ENCODE measurements around the gene L3MBTL3. TPM values are rescaled to one million over a fixed set of nuclear protein-coding genes. Genes with fewer than 3 reads are reported as not detected.
"Not testable (repeated sequence)": the region's sequence is repeated elsewhere in the genome, so short reads cannot be mapped to it uniquely, and the experiment has no call there.

The L3MBTL3 gene
- total RNA-seq, 1 donor from 2014 or later: 15.1 TPM

DNA sequence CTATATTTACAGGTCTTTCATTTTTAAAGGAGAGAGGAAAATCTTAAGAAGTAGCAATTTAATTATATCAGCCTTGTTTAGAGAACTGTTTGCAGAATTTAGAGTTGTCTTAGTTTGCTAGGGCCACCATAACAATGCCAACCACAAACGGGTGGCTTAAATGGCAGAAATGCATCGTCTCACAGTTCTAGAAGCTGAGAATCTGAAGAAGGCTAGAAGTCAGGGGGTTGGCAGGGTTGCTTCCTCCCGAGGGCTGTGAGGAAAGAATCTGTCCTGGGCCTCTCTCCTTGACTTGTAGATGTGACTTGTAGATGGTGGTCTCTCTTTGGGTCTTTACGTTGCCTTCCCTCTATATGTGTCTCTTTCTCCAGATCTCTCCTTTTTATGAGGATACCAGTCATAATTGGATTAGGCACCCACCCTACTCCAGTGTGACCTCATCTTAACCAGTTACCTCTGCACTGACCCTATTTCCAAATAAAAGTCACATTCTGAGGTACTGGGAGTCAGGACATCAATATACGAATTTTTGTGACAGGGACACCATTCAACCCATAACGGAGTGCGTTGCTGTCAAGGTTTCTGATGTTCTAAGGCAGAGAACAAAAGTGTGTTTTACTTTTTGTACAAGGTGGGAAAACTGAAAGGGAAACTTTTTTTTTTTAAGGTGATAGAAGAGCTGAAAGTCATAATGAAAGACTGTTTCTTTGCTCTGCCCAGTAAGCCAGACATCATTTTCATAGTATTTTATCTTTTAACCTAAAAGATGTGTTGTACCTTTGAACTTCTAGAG lies 119.9 kb downstream of the L3MBTL3 start:
- no peak for DNase-seq (ENCODE audit: low spot score)

DNA sequence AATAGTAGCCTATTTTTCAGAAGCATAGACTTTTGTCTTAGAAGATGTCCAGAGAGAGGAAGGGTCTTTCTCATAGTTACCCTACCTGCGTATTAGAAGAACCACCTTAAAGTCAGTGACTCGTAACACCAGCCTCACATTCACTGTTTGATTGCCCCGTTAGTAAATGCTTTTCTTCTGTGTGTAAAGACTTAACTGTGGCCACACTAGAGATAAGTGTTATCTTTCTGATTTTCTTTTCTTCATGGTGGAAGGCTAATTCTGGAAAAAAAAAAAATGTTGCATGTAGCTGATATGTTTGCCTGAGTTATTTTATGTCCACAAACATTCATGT lies 120.5 kb downstream of the L3MBTL3 start:
- DNase-seq (ENCODE audit: low spot score): no peak

DNA sequence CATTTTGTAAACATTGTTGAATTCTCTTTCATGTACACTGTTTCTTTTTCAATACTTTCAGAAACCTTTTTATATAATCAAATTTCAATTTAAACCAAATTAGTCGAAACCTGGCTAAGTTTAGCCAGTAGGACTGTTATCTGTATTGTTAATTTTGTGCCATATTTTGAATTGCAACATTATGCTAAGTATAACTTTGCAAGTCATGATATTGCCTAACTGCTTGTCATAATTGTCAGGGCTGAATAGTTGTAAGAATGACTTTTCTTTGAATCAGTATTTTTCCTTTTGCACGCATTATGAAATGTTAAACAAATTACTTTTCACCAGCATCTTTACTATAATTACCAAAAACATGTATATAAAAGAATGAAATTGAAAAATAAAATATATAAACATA lies 121.7 kb downstream of the L3MBTL3 start:
- DNase-seq (ENCODE audit: low spot score): no peak

DNA sequence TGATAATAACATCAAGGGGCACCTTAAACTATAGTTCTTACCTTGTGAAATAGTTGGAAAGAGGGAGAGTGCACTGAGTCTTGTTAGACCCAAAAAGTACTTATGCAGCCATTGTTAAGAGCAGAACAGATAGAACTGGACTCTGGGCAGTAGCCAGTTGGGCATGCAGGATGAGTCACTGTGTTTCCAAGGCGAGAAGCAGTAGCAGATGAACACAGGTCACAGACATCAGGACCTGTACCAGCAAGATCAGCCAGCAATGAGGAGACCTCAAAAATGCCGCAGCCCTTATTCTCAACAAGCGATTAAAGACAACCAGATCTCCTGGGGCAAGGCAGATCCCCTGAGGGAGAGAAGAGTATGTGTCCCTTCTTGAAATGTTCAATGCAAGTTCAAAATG lies 125.3 kb downstream of the L3MBTL3 start:
- no peak for DNase-seq (ENCODE audit: low spot score)

DNA sequence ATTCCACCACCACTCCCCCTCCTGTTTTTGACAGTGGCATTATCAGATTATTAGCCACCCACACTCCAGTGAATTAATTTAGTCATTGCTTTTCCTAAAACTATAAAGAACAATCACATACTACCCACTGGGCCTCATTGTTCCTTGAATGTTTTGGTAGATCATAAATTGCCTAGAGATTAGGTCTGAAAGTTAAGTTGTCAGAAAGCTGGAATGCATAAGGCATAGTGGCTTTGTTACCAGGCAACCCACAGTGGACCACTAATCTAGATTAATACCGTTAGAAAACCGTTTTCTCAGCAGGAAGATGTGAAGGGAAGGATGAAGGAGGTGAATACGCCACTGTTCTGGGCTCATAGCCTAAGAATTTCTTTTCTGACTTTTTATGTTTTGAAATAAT lies 128.7 kb downstream of the L3MBTL3 start:
- DNase-seq (ENCODE audit: low spot score): no peak

DNA sequence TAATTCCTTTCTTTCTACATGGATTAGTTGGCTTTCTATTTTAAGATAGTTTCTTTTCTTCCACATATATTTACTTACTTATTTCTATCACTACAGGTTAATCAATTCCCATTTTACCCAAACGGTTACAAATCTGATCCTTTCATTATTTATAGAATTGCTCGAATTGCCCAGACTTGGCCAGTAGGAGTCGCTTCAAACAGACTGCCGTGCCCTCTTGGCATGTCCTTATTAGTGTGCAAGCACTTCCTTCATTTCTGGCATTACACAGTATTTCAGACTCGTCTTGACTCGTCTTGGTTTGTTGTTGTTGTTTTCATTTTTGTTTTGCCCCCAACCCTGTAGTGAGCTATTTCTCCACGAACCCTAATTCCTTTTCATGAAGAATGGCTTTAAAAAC lies 129.8 kb downstream of the L3MBTL3 start:
- no peak for DNase-seq (ENCODE audit: low spot score)

DNA sequence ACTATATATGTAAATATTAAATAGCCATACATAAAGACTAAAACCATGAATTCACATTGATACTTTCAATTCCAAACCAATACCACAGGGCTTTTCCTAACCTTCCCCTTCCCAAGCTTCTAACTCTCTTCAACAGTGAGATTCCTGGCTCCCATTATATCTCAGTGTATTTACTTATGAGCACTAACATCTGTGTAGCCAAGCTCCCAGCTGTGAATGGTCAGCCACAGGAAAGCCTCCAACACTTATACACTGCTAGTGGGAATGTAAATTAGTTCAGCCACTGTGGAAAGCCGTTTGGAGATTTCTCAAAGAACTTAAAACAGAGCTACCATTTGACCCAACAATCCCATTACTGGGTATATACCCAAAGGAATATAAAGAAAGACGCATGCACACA lies 130.6 kb downstream of the L3MBTL3 start:
- DNase-seq (ENCODE audit: low spot score): not testable (repeated sequence)

DNA sequence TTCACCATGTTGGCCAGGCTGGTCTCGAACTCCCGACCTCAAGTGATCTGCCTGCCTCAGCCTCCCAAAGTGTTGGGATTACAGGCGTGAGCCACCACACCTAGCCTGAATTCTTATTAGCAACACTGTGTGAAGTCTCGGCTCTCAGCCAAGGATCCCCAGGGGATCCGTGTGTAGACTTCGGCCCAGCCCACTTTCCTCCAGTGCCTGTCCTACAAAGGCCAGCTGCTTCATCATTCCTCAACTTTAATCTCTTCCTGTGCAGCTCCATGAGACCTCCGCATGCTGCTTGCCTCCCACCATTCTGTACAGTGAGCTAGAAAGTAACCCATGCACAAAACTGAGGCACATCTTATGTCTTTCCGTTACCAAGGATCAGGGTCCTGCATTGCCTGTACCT lies 132.5 kb downstream of the L3MBTL3 start:
- no peak for DNase-seq (ENCODE audit: low spot score)

DNA sequence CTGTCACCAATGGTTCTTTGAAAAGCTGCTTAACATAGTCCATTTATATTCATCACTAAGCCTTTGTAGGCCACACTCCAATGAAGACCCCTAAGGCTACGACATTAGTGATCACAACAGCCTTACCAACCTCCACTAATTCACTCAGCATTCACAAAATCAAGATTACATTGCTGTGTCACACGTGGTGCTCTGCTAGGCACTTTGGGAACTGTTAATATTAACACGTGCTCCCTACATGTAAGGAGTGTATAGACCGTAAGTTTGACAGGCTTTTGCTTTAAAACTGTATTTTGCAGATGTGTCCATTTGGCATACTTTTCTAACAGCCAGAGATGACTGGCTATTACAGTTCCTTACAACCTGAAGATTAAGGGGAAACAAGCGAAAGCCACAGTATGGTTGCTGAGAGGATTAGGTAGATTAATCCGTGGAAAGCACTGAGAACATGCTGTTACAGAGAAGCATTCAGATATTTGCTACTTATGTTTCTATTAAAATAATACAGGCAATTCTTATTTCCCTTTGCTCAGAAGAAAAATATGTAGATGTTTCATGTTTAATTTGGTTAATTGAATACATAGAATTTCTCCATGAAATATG lies 134.6 kb downstream of the L3MBTL3 start:
- no peak for DNase-seq (ENCODE audit: low spot score)

DNA sequence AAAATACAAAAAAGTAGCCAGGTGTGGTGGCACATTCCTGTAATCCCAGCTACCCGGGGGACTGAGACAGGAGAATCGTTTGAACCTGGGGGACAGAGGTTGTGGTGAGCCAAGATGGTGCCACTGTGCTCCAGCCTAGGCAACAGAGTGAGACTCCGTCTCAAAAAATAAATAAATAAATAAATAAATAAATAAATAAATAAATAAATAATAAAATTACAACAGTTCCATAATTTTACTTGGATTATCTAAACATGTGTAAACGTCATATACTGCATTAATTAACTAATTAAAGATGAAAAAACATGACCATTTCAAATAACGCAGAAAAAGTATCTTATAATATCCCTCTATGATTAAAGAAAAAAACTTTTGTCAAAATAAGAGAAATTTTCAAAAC lies 138.5 kb downstream of the L3MBTL3 start:
- DNase-seq (ENCODE audit: low spot score): no peak

DNA sequence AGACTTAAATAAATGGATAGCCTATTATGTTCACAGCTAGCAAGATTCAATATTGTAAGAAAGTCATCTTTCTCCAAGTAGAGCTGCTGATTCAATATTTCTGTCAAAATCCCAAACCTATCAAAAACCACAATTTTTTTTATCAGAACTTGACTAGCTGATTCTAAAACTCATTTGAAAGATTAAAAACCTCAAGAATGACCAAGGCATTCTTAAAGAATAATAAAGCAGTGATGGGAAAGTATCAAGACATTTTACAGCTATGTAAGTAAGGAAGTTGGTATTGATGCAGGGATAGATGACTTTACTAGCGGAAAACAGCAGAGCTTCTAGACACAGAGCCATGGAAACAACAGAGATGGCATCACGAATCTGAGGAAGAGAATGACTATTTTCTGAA lies 139.7 kb downstream of the L3MBTL3 start:
- no peak for DNase-seq (ENCODE audit: low spot score)

DNA sequence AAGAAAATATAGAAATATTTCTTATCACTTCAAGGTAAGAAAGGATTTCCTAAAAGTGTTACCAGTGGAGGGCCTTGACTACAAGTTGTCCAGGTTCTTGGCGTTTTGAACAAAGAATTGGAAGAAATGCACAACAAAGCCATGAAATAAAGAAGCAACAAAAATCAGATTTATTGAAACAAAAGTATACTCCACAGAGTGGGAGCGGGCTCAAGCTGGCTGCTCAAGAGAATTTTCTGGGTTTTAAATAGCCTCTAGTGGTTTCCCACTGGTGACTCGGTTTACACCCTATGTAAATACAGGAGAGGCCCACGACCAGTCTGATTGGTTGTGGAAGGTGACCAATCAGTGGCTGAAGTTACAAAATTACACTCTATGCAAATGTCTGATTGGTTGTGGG lies 140.2 kb downstream of the L3MBTL3 start:
- DNase-seq (ENCODE audit: low spot score): no peak

DNA sequence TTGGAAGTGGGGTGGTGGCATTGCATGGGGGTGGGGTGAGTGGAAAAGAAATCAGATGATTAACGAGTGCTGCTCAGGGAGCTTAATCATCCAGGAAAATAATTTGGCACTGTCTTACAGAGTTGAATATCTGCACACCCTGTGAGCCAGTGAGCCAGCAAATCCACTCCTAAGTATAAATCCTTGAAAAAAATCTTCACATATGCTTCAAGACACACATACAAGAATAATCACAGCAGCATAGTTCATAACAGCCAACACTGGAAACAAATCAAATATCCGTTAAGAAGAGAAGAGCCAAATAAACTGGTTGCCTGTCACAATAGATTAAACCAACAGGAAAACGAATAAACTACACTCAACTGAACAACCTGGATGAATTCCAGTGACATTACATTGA lies 141.6 kb downstream of the L3MBTL3 start:
- DNase-seq (ENCODE audit: low spot score): no peak

DNA sequence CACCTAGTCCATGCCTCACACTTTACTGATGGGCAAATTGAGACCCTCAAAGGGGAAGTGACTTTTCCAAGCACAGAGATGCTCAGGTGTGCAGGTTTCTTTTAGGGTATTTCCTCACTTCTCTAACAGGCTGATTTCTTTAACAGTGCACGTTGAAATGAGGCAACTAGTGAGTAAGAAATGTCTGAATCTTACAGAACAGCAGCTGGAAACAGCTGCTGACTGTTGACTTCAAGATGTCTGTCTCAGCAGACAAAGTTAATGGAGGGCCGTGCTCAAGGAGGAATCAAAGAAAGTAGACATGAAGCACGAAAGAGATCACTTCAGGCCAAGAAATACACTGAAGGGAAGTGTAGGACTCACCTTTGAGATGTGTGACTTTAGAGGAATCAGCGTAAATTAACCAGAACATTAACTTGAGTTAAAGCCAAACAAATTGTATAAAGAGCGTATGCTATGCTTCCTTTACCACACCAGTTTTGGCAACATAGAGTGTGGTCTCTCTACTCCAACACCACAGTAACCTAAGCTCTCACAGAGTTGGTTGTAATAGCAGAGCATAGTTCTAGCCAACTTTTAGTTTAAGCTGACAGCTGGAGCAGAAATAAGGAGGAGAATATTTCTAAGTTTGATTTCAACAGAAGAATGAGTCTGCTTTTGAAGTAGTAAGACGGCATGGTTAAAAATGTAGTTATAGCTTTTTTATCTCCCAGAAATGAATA lies 143.5 kb downstream of the L3MBTL3 start:
- no peak for DNase-seq (ENCODE audit: low spot score)

DNA sequence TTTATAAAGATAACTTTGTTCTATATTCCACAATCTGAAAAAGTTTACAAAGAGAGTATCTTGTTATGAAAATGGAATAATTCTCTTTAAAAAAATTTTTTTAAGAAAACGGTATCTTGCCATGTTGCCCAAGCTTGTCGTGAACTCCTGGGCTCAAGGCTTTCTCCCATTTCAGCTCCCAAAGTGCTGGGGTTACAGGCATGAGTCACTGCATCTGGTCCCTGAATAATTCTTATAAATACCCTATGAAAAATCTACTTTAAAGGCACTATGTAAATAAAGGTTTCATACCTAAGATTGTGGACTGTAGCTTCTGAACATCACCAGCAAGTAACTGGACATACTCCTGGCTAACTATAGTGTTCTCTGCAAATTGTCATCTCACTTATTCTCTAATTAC lies 144.0 kb downstream of the L3MBTL3 start:
- no peak for DNase-seq (ENCODE audit: low spot score)

DNA sequence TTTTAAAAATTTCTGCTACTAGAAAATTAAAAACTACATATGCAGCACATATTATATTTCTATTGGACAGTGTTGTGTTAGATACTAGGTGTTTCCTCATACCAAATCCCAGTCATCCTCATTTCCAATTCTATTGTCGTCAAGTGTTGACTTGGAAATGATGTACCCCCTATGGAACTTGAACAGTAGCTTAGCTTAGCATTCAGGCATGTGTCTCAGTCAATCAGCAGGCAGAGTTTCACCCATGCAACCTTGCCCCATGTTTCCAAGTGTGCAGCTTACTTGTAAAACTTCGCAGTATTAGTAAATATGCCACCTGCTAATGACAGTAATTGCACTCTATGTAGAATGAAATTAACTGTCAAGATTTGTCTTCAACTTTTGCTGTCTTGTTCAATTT lies 144.9 kb downstream of the L3MBTL3 start:
- DNase-seq (ENCODE audit: low spot score): no peak

DNA sequence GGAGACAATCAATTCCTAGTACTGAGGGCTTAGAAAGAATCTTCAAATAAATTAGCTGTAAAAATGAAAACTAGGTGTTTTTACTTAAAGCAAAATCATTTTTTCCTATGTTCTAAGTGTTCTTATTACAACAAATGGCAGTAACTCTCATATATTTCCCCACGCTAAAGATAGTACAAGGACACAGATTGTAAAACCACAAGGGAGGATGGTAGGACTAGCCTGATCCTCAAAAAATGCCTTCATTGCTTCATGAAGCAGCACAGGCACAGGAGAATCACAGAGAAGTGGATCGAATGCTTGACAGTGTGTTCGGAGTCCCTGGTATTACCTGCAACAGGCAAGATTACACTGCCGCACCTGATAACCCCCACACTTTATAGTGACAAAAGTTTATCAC lies 145.9 kb downstream of the L3MBTL3 start:
- DNase-seq (ENCODE audit: low spot score): no peak

DNA sequence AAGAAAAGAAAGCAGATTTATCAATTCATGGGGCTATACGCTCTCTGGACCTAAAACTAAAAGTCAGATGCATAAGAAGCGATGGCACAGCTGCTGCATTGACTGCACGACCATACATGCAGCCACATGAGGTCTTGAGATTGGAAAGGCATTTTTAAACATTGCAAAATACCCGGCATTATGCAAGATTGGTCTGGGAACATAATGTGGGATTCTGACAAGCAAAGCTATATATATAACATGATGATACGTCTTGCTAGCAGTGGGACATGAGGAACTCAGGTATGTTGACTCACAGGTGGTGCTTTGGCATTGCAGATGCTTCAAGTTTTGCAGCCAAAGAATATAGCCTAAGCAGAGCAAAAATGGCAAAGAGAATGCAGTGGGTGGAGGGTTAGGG lies 149.3 kb downstream of the L3MBTL3 start:
- no peak for DNase-seq (ENCODE audit: low spot score)

DNA sequence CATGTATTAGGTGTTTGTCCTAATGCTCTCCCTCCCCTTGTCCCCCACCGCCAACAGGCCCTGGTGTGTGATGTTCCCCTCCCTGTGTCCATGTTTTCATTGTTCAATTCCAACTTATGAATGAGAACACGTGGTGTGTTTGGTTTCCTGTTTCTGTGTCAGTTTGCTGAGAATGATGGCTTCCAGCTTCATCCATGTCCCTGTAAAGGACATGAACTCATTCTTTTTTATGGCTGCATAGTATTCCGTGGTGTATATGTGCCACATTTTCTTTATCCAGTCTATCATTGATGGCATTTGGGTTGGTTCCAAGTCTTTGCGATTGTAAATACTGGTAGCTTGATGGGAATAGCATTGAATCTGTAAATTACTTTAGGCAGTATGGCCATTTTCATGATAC lies 151.8 kb downstream of the L3MBTL3 start:
- DNase-seq (ENCODE audit: low spot score): not testable (repeated sequence)

DNA sequence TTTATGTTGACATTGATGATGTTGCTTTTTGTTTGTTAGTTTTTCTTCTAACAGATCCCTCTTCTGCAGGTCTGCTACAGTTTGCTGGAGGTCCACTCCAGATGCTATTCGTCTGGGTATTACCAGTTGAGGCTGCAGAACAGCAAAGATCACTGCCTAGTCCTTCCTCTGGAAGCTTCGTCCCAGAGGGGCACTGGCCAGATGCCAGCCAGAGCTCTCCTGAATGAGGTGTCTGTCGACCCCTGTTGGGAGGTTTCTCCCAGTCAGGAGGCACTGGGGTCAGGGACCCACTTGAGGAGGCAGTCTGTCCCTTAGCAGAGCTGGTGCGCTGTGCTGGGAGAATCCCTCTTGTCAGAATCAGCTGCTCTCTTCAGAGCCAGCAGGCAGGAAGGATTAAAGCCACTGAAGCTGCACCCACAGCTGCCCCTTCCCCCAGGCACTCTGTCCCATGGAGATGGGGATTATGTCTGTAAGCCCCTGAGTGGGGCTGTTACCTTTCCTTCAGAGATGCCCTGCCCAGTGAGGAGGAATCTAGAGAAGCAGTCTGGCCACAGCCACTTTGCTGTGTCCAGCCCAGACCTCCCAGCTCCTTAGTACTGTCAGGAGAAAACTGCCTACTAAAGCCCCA lies 155.1 kb downstream of the L3MBTL3 start:
- not testable (repeated sequence) for DNase-seq (ENCODE audit: low spot score)

DNA sequence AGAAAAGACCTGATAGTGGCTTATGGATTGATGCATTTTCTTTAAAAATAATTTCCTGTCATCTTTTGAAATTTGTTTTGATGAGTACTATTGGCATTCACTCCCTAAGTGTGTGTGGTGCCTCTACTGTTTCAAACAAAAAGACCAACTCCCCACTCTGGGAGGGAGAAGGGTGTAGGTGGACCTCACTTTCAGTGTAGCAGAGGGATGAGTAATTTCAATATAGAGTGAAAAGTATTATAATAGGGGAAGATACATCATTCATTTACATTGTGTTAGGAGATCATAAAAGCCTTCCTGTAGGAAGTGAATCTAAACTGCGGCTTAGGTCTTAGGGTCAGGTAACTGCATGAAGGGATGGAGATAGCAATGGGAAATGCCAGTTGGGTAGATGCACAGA lies 158.0 kb downstream of the L3MBTL3 start:
- no peak for DNase-seq (ENCODE audit: low spot score)

DNA sequence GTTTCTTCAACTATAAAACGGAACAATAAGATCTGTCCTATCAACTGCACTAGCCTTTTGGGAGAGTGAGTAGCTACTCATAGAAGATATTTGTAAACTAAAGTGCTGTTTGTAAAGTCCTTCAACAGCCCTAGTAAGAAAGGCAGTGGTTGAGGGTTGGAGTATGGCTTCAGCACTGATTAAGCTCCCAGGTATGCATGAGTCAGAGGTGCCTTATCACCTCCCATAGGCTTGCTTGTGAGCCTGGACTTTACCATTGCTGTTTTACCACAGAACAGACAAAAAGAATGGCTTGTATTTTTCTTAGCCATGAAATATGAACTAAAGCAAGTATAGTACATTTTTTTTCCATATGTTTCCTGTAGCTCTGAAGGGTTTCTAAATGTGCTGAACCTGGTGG lies 160.3 kb downstream of the L3MBTL3 start:
- DNase-seq (ENCODE audit: low spot score): no peak

DNA sequence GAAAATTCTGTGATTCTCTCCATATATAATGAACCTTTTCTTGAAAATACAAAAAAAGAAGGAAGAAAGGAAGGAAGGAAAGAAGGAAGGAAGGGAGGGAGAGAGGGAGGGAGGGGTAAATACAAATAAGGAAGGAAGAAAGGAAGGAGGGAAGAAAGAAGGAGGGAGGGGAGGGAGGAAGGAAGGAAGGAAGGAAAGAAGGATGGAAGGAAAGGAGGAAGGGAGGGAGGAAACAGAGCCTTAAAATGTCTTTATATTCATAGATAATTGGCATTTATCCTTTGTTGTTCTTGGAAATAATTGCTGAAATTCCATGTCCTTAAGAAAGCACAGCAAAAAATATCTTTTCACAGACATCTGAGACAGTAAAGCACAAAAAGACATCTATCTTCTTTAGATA lies 164.1 kb downstream of the L3MBTL3 start:
- DNase-seq (ENCODE audit: low spot score): no peak

Data from ureter (tissue), 1 donor.